Medulla oblongata (tissue), 1 donor: Measurements from ENCODE around the gene GLDC.

Experiments
- DNase-seq: peaks from one replicate; pipeline ENCODE4 v3.0.0-alpha.2; 2015; ENCODE audit errors: extremely low spot score

GLDC gene

GRCh38 chr9:6645355-6646292 lies at the start of gene GLDC:
Gene GLDC, minus strand, starts transcription at chr9:6645729. Its CDS starts 230 bp downstream, at chr9:6645499.
- peak; percentile 73 for DNase-seq

GRCh38 chr9:6692881-6693361 lies 47.4 kb upstream of the GLDC start:
- DNase-seq, result peak; percentile 51

DNA sequence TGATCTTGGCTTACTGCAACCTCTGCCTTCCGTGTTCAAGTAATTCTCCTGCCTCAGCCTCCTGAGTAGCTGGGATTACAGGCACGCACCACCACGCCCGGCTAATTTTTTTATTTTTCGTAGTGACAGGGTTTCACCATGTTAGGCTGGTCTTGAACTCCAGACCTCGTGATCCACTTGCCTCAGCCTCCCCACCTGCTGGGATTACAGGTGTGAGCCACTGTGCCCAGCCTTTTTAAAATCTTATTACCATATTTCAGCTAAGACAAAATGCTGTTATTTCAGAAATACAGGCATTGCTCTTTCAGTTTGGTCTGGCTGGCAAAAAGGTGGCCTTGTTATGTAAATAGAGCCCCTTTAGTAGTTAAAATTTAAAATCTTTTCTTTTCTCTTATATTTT lies 46.9 kb upstream of the GLDC start:
- DNase-seq, result peak; percentile 1

DNA sequence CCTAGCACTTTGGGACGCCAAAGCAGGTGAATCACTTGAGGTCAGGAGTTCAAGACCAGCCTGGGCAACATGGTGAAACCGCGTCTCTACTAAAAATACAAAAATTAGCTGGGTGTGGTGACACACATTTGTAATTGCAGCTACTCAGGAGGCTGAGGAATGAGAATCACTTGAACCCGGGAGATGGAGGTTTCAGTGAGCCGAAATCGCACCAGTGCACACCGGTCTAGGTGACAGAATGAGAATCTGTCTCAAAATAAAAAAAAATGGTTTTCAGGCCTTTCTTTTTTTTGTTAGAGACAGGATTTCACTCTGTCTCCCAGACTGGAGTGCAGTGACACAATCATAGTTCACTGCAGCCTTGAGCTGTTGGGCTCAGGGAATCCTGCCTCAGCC lies 45.1 kb upstream of the GLDC start:
- peak; percentile 1 for DNase-seq

DNA sequence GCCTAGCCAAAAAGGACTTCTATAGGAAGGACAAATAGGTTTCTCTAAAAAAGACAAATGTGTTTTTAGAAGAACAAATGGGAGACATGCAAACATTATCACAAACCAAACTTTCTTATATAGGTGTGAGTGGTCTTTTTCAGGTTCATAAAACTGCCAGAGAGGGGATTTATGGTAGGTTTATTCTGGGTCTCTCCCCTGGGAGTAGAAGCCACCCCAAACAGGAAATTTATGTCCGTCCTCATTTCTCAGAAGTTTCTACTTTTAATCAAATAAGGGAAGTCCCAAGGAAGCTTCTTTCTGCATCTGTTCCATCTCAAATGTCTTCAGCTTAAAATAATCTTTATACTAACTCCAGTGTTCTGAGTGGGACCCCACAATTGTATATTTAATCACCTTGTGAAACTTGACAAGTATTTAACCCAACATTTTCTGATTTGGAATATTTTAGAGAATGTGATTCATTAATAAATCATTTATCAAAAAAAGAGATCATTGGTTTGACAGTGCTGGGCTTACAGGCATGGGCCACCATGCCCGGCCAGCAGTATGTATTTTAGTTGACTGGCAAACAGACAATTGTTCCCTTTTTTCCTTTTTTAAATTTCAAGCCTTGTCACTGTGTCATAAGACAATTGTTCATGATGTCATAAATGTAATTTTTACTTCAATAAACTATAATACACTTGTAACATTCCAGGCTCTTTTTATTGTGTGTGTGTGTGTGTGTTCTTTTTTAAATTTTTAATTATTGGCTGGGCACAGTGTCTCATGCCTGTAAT lies 44.6 kb upstream of the GLDC start:
- peak; percentile 41 for DNase-seq

GRCh38 chr9:6687180-6687579 lies 41.7 kb upstream of the GLDC start:
- peak; percentile 1 for DNase-seq

DNA sequence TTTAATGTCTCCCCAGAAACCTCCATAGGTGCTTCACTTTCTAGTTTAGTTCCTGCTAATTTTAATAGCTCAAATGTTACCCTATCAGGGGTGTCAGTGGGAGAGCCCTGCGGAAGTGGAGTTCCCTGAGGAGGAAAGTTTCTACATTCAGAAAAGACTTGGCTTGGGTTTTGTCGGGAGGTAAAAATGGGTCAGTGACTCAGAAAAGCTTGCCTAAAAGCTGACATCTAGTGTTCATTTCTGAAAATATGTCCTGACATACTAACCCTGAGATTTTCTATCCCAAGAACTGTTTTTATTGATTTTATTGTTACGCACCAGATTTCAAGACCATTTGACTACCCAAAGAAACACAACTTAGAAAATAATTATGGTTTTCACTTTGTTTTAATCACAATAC lies 40.9 kb upstream of the GLDC start:
- peak; percentile 51 for DNase-seq

DNA sequence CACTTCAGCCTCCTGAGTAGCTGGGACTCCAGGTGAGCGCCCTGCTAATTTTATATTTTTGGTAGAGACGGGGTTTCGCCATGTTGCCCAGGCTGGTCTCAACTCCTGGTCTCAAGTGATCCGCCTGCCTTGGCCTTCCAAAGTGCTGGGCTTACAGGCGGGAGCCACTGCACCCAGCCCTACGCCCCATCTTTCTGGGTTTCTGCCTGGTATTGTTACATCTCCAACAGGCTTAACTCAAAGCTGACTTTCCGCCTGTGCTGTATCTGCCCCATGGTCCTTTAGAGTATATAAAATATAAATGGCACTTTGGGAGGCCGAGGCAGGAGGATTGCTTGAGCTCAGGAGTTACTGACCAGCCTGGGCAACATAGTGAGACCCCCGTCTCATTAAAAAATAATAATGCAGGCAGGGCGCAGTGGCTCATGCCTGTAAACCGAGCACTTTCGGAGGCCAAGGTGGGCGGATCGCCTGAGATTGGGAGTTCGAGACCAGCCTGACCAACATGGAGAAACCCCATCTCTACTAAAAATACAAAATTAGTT lies 36.5 kb upstream of the GLDC start:
- no peak for DNase-seq

DNA sequence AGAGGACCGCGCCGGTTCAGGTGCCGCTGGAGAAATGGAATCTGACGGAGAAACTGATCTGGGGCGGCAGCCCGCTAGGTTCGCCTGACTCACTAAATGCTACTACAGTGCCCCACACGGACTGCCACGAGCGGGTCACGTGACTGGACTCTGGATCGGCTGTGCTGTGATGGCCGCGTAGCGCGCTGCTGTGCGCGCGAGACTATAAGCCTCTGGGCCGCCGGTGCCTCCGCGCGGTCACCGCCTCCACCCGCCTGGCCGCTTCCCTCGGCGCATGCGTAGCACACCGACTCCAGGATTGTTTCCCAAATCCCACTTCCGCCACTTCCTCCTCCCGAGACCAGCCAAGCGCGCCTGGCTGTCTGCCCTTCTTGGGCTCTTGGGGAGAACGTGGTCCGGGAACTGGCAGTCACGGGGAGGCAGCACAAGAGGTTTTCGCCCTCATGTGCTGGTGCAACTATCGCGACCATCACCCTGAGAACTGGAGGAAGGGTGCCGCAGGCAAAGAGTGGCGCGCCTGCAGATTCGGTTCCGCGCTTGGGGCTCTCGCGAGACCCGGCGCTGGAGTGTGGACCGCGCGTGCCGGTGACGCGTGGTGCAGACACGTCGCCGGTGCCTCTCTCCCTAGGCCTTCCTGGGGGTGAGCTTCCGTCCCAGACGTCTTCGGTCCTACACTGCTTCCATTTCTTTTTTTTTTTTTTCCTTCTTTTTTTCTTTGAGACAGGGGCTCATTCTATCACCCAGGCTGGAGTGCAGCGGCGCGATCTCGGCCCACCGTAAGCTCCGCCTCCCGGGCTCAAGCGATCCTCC lies 35.8 kb upstream of the GLDC start:
- DNase-seq, result peak; percentile 98

- DNase-seq, result peak; percentile 76
Measured at GRCh38 chr9:6680797-6681146, 35.2 kb upstream of the GLDC start.

GRCh38 chr9:6677803-6678202 lies 32.3 kb upstream of the GLDC start:
- DNase-seq, result no peak

DNA sequence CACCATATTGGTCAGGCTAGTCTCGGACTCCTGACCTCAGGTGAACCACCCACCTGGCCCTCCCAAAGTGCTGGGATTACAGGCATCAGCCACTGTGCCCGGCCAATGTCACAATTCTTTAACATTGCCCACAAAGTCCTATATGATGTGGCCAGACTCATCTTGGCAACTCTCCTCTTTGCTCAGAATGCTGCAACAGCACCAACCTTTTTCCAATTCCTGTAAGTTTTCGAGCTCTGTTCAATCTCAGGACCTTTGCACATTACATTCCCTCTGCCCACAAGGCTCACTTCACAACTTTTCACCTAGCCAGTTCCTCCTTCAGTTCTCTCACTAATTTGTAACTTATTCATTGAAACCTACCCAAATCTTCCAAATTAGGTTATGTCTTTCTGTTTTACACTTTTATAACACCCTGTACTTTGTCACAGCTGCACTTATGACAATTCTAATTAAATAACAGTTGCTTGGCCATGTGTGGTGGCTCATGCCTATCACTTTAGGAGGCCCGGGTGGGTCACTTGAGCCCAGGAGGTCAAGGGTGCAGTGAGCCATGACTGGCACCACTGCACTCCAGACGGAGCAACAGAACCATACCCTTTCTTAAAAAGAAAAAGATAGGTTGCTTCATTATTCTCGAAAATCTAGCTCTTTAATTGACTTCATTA lies 30.9 kb upstream of the GLDC start:
- DNase-seq, result no peak

GRCh38 chr9:6675268-6675667 lies 29.7 kb upstream of the GLDC start:
- no peak for DNase-seq

DNA sequence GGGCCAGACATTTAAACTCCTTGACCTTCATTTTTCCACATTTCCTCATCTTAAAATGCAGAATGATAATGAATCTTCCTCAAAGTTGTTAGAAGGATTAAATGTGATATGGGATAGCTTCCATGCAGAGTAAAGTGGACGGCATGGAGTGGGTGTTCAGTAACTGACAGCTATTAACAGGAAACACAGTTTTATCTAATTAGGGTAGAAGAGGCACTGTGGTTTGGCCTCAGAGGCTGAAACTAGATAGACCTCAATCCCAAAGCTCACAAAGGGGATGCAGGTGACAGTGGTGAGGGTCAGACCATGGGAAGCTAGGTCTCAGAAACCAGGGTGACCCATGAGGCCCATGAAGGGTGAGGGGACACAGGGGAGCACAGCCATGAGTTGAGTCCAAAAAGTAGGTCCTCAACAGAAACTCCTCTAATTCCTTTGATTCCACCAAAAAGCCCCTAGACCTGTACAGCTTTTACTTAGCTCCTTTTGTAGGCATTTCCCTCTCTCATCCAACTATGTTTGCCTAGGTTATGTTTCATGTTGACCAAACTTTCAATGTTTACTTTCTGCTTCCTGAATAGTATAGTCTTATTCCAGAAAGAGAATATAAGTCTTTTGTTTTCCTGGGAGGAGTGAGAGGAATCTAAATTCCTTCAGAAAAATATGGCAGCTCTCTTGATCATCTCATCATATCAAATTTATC lies 27.9 kb upstream of the GLDC start:
- DNase-seq, result no peak

DNA sequence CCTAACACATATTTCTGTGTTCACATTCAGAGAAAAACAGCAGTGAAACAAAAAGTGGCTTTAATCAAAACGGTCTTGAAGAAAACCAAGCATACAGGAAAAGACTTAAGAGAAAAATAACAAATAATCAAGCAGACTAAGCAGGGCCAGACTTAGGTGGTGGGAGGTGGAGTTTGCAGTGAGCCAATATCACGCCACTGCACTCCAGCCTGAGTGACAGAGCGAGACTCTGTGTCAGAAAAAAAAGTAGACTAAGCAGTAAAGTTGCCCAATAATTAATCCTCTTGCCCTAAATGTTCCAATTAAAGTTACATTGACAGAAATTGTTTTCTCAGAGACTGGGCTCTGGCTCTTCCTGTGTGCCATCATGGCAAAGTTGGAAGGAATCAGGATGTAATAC lies 26.6 kb upstream of the GLDC start:
- no peak for DNase-seq

GRCh38 chr9:6671416-6671815 lies 25.9 kb upstream of the GLDC start:
- no peak for DNase-seq

DNA sequence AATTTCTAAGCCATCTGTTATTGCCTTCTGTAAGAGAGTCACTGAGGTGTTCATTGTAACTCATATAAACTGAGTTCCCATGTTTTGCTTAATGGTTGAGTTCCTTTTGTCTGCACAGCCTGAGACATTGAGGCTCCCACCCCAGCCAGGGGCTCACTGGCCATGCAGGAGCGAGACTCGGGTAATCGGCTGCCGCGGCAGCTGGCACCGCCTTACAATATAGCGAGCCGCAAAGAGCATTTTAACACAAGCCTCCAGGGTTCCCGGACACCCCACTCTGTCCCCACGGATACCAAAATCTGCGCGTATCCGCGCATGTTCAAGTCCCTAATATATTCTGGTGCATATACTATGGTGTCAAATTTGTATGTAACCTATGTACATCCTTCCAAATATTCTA lies 24.4 kb upstream of the GLDC start:
- no peak for DNase-seq

GRCh38 chr9:6667633-6668280 lies 22.2 kb upstream of the GLDC start:
- peak; percentile 70 for DNase-seq

GRCh38 chr9:6667080-6667479 lies 21.6 kb upstream of the GLDC start:
- DNase-seq, result no peak

DNA sequence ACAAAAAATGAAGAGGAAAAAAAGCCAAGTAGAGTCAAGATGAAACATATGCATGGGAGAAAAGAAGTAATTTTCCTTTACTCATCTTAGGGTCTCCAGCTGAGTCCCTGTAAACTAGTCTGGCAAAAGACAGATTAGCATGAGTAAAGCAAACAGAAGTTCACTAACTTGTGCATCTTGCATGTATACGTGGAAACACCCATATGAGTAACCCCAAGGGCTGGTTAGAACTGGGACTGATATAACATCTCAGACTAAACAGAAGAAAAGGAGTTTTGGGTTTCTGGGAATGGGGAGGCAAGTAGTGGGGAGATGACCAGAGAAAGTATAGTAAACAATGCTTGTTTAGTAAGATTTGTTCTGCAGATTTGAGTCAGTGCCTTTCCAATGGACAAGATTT lies 20.1 kb upstream of the GLDC start:
- DNase-seq, result no peak
